ENCODE measurements around the gene CERK.
A peak's percentile ranks its signal among the peaks of the same experiment; 100 is the strongest.

The CERK gene

DNA sequence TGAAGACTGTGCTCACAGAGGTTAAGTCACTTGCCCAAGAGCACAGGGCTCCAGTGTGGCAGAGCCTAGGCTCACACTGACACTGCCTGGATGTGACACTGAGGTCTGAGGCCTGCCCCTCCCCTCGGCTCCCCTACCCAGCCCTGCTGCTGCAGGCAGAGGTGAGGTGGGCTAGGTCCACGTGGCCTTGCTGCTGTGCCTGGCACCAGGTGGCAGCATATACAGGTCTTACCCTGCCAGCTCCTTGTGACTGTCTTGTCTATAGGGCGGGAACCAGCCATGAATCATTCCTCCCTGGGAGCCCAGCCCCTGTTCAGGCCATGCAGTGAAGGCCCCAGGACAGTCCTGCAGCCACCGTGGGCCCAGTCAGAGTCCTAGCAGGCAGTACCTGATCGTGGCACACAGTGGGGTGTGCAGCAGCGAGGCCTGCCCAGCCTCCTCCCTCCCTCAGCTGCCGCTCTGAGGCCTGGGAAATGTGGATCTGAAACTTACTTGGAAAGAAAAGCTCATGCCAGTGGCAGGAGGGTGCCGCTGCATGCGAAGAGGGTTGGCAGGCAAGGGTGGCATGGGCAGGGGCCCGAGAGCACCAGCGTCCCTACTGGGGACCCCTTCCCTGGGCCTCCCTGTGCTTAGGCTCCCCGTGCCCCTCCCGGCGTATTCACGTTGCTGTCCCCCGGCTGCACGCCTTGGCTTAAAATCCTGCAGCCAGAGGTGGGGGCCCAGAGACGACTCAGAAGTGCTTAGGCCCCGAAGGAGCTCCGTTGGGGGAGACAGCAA lies 1.2 kb upstream of the CERK start:
- Histone ChIP-seq H3K9me3 (ENCODE audit: insufficient read depth, low read length) (peaks cover 8% of the 10 kb centered on the region), H2AFZ (ENCODE audit: low read depth, low read length) (no peak overlapping the region; the same call in 1 of the 2 replicates), H3K79me2 (ENCODE audit: low read length) (peaks cover 37% of the 10 kb centered on the region), H3K27me3 (ENCODE audit: low read depth, low read length) (no peaks in the 10 kb centered on the region), H3K4me3 (ENCODE audit: low read length) (peak overlapping the region; percentile 91), H3K27ac (ENCODE audit: low read length) (peak overlapping the region; percentile 47), H3K36me3 (replicated peaks; ENCODE audit: low read depth, low read length) (peaks cover 21% of the 10 kb centered on the region), H3K9ac (ENCODE audit: low read length) (peak overlapping the region; percentile 83), H4K20me1 (ENCODE audit: insufficient read depth, low read length) (peaks cover 29% of the 10 kb centered on the region), H3K4me1 (ENCODE audit: low read length) (peaks cover 38% of the 10 kb centered on the region), H3K4me2 (ENCODE audit: low read length) (peak overlapping the region; percentile 83)
- no peak for TF ChIP-seq EZH2phosphoT487 (IDR thresholded peaks at IDR 0.05; ENCODE audit: low read depth)
- TF ChIP-seq, protein P1, sequence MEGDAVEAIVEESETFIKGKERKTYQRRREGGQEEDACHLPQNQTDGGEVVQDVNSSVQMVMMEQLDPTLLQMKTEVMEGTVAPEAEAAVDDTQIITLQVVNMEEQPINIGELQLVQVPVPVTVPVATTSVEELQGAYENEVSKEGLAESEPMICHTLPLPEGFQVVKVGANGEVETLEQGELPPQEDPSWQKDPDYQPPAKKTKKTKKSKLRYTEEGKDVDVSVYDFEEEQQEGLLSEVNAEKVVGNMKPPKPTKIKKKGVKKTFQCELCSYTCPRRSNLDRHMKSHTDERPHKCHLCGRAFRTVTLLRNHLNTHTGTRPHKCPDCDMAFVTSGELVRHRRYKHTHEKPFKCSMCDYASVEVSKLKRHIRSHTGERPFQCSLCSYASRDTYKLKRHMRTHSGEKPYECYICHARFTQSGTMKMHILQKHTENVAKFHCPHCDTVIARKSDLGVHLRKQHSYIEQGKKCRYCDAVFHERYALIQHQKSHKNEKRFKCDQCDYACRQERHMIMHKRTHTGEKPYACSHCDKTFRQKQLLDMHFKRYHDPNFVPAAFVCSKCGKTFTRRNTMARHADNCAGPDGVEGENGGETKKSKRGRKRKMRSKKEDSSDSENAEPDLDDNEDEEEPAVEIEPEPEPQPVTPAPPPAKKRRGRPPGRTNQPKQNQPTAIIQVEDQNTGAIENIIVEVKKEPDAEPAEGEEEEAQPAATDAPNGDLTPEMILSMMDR (IDR thresholded peaks at IDR 0.05; ENCODE audit: low read depth, low read length), result peak; percentile 80

DNA sequence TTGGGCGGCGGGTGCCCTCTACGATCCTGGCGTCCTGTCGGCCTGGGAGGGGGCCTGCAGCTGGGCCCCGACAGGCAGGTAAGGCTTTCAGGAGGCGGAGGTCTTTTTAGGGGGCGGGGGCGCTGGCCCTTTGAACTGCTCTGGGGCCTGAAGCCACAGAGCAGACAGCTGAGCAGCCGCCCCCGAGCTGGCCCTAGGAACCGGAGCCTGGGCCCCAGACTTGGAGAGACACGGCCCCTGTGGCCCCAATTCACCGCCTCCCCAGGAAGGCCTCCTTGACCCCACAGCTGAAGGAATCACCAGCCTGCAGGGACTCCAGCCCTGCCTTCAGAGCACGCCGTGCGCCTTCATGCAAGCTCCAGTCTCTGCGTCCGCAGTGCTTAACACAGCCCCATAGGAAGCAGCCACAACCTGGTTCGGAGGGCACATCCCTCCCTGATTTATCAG lies 618 bp upstream of the CERK start:
- Histone ChIP-seq H2AFZ (ENCODE audit: low read depth, low read length) (peak overlapping the region; percentile 55), H3K27me3 (ENCODE audit: low read depth, low read length) (no peaks in the 10 kb centered on the region), H4K20me1 (ENCODE audit: insufficient read depth, low read length) (peaks cover 34% of the 10 kb centered on the region), H3K9me3 (ENCODE audit: insufficient read depth, low read length) (peaks cover 8% of the 10 kb centered on the region), H3K4me2 (ENCODE audit: low read length) (peak overlapping the region; percentile 83), H3K9ac (ENCODE audit: low read length) (peak overlapping the region; percentile 83), H3K79me2 (ENCODE audit: low read length) (peaks cover 43% of the 10 kb centered on the region), H3K27ac (ENCODE audit: low read length) (peak overlapping the region; percentile 47), H3K4me3 (ENCODE audit: low read length) (peak overlapping the region; percentile 91), H3K4me1 (ENCODE audit: low read length) (peaks cover 42% of the 10 kb centered on the region), H3K36me3 (replicated peaks; ENCODE audit: low read depth, low read length) (peaks cover 24% of the 10 kb centered on the region)
- TF ChIP-seq EZH2phosphoT487 (IDR thresholded peaks at IDR 0.05; ENCODE audit: low read depth), result no peak
- TF ChIP-seq, protein P1 (IDR thresholded peaks at IDR 0.05; ENCODE audit: low read depth, low read length), result no peak

DNA sequence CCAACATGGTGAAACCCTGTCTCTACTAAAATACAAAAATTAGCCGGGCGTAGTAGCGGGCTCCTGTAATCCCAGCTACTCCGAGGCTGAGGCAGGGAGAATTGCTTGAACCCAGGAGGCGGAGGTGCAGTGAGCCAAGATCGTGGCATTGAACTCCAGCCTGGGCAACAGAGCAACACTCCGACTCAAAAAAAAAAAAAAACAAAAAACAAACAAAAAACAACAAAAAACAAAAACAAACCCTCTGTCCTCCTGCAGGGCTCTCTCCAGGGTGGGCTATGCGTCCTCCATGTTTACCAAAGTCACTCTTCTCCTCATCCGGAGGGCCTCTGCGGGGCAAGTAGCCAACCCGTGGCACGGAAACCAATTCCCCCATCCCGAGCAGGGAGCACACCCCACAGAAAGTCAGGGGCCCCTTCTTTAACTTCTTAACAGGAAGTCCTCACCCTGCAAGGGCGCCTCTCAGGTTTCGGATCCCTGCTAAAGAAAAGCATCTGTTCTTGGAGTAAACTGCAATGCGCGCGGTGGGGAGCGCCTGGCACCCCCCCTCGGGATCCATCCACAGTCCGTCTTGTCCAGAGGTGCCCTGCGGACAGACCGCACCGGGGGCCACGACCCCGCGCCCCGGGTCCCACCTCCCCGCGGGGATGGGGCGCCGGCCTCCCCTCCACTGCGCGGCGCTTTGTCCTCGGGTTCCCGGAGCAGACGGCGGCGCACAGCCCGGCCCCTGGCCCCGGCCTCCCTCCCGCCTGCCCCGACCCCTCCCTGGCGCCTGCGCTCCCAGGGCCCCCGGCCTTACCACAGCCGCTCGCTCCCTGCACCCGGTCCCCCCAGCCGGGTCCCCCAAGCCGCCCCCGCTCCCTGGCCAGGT lies 712 bp downstream of the CERK start:
- no peak for TF ChIP-seq EZH2phosphoT487 (IDR thresholded peaks at IDR 0.05; ENCODE audit: low read depth)
- TF ChIP-seq, protein P1 (IDR thresholded peaks at IDR 0.05; ENCODE audit: low read depth, low read length), result peak; percentile 34
- Histone ChIP-seq H3K27ac (ENCODE audit: low read length) (peak overlapping the region; percentile 59), H4K20me1 (ENCODE audit: insufficient read depth, low read length) (peaks cover 44% of the 10 kb centered on the region), H2AFZ (ENCODE audit: low read depth, low read length) (no peak overlapping the region), H3K79me2 (ENCODE audit: low read length) (peaks cover 54% of the 10 kb centered on the region), H3K4me2 (ENCODE audit: low read length) (peak overlapping the region; percentile 95), H3K9ac (ENCODE audit: low read length) (peak overlapping the region; percentile 68), H3K36me3 (replicated peaks; ENCODE audit: low read depth, low read length) (peaks cover 24% of the 10 kb centered on the region), H3K27me3 (ENCODE audit: low read depth, low read length) (no peaks in the 10 kb centered on the region), H3K4me1 (ENCODE audit: low read length) (peaks cover 46% of the 10 kb centered on the region), H3K9me3 (ENCODE audit: insufficient read depth, low read length) (no peaks in the 10 kb centered on the region; the same call in 1 of the 2 replicates), H3K4me3 (ENCODE audit: low read length) (peak overlapping the region; percentile 91)

DNA sequence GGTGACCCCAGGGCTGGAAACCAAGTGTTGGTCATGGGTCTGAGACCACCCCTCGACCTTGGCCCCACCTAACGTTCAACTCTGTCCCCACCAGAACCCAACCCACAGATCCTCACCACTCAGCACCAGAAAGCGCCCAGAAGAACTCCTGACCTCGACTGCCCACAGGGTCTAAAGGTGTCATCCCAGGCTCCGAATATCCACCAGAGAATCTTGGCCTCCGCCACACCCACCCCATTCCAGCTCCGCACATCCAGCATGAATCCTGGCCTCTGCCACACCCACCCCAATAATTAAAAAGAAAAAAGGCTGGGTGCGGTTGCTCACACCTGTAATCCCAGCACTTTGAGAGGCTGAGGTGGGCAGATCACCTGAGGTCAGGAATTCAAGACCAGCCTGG lies 1.3 kb downstream of the CERK start:
- H4K20me1 ChIP-seq (ENCODE audit: insufficient read depth, low read length), result peaks cover 50% of the 10 kb centered on the region
- TF ChIP-seq, protein P1 (IDR thresholded peaks at IDR 0.05; ENCODE audit: low read depth, low read length), result no peak
- TF ChIP-seq EZH2phosphoT487 (IDR thresholded peaks at IDR 0.05; ENCODE audit: low read depth), result no peak
- no peak overlapping the region for H3K27ac ChIP-seq (ENCODE audit: low read length)
- peaks cover 60% of the 10 kb centered on the region for H3K79me2 ChIP-seq (ENCODE audit: low read length)
- H3K4me3 ChIP-seq (ENCODE audit: low read length), result peak overlapping the region; percentile 91
- peak overlapping the region; percentile 95 for H3K4me2 ChIP-seq (ENCODE audit: low read length)
- H3K36me3 ChIP-seq (replicated peaks; ENCODE audit: low read depth, low read length), result peaks cover 29% of the 10 kb centered on the region
- H3K4me1 ChIP-seq (ENCODE audit: low read length), result peaks cover 46% of the 10 kb centered on the region
- no peak overlapping the region for H2AFZ ChIP-seq (ENCODE audit: low read depth, low read length)
- H3K27me3 ChIP-seq (ENCODE audit: low read depth, low read length), result no peaks in the 10 kb centered on the region
- peak overlapping the region; percentile 68 for H3K9ac ChIP-seq (ENCODE audit: low read length)
- H3K9me3 ChIP-seq (ENCODE audit: insufficient read depth, low read length), result no peaks in the 10 kb centered on the region; the same call in 1 of the 2 replicates

Data from OCI-LY3 (cell line).